Measurements from ENCODE around the gene UGT1A4. TPM values are rescaled to one million over a fixed set of nuclear protein-coding genes. Genes with fewer than 3 reads are reported as not detected.

The UGT1A4 gene
- total RNA-seq, 3 donors from 2014 or later, result 2.4 to 7.0 (median 2.9) TPM

DNA sequence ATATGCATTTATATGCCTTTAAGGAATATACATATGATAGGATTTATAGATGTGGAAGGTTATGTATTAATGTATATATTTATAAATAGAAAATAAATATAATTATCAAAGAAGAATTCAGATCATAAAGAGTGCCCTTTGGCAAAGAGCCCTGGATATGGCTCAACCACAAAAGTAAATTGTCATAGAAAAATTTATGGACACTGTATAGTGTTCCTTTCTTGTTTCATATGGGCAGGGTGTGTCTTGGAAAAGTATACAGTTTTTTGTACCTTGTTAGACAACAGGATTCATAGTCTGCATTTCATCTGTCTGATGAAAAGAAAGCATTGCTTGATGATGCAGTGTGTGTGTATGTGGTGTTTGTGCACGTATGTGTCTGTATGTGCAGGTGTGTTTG lies 33.9 kb upstream of the UGT1A4 start:
- peak; percentile 84 for ATAC-seq

DNA sequence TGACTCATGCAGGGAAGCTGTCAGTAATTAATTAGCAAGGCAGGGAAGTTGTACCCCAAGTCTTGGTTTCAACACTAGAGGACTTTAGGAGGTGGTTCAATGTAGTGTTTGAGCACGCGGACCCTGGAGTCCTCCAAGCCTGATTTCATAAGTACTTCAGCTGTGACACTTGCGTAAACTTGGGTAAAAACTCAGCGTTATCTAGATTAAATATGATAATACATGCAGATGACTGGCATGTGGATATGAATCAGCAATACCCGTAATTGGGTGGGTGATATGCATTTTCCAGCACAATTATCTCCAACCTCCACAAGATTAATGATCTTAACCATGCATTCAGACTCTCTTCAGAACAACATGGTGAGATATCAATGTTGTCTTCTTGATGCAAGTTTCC lies 31.6 kb upstream of the UGT1A4 start:
- Histone ChIP-seq H3K36me3 (ENCODE audit: low read depth) (no peaks in the 10 kb centered on the region), H3K4me1 (ENCODE audit: low read depth) (peaks cover 34% of the 10 kb centered on the region), H3K9me3 (no peaks in the 10 kb centered on the region), H3K4me3 (no peak overlapping the region)
- intact Hi-C loops (cut with DNase I, micrococcal nuclease), result no loop called here
- ATAC-seq (no peak), DNase-seq (no peak)
- TF ChIP-seq, protein P1, sequence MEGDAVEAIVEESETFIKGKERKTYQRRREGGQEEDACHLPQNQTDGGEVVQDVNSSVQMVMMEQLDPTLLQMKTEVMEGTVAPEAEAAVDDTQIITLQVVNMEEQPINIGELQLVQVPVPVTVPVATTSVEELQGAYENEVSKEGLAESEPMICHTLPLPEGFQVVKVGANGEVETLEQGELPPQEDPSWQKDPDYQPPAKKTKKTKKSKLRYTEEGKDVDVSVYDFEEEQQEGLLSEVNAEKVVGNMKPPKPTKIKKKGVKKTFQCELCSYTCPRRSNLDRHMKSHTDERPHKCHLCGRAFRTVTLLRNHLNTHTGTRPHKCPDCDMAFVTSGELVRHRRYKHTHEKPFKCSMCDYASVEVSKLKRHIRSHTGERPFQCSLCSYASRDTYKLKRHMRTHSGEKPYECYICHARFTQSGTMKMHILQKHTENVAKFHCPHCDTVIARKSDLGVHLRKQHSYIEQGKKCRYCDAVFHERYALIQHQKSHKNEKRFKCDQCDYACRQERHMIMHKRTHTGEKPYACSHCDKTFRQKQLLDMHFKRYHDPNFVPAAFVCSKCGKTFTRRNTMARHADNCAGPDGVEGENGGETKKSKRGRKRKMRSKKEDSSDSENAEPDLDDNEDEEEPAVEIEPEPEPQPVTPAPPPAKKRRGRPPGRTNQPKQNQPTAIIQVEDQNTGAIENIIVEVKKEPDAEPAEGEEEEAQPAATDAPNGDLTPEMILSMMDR (IDR thresholded peaks at IDR 0.05), result no peak

More for the DNA sequence above, 33.9 kb upstream of the UGT1A4 start:
- H3K9me3 ChIP-seq, result no peaks in the 10 kb centered on the region
- H3K4me3 ChIP-seq, result no peak overlapping the region
- DNase-seq, result peak in 1 of 3 donors; percentile 59
- H3K36me3 ChIP-seq (ENCODE audit: low read depth), result no peaks in the 10 kb centered on the region
- intact Hi-C loops (cut with DNase I, micrococcal nuclease), result no loop called here
- TF ChIP-seq, protein P1 (IDR thresholded peaks at IDR 0.05), result no peak
- peaks cover 15% of the 10 kb centered on the region for H3K4me1 ChIP-seq (ENCODE audit: low read depth)

DNA sequence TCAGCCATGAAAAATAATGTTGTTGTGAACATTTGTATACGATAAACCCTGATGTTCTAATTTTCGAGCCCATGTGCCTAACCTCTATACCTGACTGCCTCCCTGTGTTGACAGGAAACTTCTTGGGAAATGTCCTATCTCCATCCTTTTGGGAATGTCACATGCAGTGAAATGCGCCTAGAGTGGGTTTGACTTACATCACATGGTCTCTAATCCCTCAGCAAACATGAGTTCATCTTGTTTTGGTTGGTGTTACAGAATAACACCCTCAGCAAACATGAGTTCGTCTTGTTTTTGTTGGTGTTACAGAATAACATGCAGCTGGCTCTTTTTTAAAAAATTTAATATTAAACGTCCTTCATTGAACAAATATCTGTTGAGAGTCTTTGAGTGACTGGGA lies 30.2 kb upstream of the UGT1A4 start:
- intact Hi-C loops (cut with DNase I, micrococcal nuclease), result no loop called here
- Histone ChIP-seq H3K4me1 (ENCODE audit: low read depth) (peaks cover 34% of the 10 kb centered on the region), H3K9me3 (no peaks in the 10 kb centered on the region), H3K4me3 (no peak overlapping the region), H3K36me3 (ENCODE audit: low read depth) (no peaks in the 10 kb centered on the region)
- DNase-seq (no peak), ATAC-seq (no peak)
- TF ChIP-seq, protein P1 (IDR thresholded peaks at IDR 0.05), result no peak

DNA sequence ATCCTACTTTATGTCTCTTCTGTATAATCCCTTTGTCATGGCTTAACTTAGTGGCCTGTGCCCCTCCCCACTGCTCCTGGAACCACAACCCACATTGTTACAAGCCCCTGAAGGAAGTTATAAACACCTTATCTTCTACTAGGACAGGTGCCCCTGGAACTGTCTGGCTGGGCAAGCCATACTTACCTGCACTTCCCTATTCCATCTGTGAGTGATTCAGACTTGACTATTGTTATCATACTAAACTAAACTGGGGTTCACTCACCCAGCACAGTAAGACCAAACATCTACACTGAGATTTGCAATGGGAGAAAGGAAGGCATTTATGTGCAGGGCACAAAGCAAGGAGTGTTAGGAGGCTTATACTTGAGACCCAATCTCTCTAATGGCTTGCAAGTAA lies 29.5 kb upstream of the UGT1A4 start:
- peak; percentile 66 for ATAC-seq
- Histone ChIP-seq H3K36me3 (ENCODE audit: low read depth) (no peaks in the 10 kb centered on the region), H3K9me3 (no peaks in the 10 kb centered on the region), H3K4me1 (ENCODE audit: low read depth) (peaks cover 37% of the 10 kb centered on the region), H3K4me3 (no peak overlapping the region)
- no peak for DNase-seq
- intact Hi-C loops (cut with DNase I, micrococcal nuclease), result no loop called here
- TF ChIP-seq, protein P1 (IDR thresholded peaks at IDR 0.05), result no peak

DNA sequence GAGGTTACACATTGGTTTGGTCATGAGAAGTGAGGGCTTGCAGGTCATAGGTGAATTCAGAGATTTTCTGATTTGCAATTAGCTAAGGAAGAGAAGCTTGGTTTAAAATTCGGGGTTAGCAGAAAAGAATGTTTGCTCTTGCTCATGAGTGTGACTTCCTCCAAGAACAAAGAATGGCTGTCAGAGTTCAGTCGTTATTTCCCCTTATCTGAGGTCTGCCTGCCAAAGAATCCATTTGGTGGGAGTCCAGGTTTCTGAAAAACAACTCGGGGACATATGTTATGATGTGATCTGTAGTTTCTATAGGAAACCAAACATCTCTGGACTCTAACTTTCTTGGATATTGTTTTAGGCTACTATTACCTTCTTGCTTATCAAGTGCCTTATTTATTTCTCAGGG lies 29.0 kb upstream of the UGT1A4 start:
- peaks cover 37% of the 10 kb centered on the region for H3K4me1 ChIP-seq (ENCODE audit: low read depth)
- no peaks in the 10 kb centered on the region for H3K36me3 ChIP-seq (ENCODE audit: low read depth)
- H3K9me3 ChIP-seq, result no peaks in the 10 kb centered on the region
- intact Hi-C loops (cut with DNase I, micrococcal nuclease), result no loop called here
- TF ChIP-seq, protein P1 (IDR thresholded peaks at IDR 0.05), result no peak
- no peak overlapping the region for H3K4me3 ChIP-seq
- DNase-seq, result no peak
- peak; percentile 6 for ATAC-seq

DNA sequence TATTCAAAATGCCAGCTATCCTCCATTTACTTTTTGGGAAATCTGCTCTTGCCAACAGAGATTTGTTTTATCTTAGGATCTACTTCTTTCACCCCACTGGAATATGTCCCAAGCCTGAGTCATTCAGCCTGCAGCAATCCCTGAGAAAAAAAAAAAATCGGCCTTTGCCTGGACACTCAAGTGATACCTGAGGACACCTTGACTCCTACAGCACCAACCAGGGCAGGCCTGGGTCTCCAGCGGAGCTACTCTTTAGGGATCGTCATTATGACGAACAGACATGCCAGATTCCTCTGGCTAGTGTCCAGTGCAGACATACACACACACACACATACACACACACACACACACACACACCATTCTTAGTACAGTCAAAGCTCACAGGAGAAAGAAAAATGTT lies 28.1 kb upstream of the UGT1A4 start:
- H3K36me3 ChIP-seq (ENCODE audit: low read depth), result no peaks in the 10 kb centered on the region
- peaks cover 31% of the 10 kb centered on the region for H3K4me1 ChIP-seq (ENCODE audit: low read depth)
- intact Hi-C loops (cut with DNase I, micrococcal nuclease), result no loop called here
- TF ChIP-seq, protein P1 (IDR thresholded peaks at IDR 0.05), result no peak
- H3K9me3 ChIP-seq, result no peaks in the 10 kb centered on the region
- no peak for DNase-seq
- no peak for ATAC-seq
- H3K4me3 ChIP-seq, result no peak overlapping the region
